NK-92 treated with Interleukin-12 subunit alpha and Interleukin-12 subunit beta, amount 100 ng/mL, for 24 hours (cell line): ENCODE measurements around the gene KLHL25.

ENCODE experiments used
- DNase-seq: peaks from one replicate; lab custom pipeline; 2025; lab: John Stamatoyannopoulos, UW

The KLHL25 gene

DNA sequence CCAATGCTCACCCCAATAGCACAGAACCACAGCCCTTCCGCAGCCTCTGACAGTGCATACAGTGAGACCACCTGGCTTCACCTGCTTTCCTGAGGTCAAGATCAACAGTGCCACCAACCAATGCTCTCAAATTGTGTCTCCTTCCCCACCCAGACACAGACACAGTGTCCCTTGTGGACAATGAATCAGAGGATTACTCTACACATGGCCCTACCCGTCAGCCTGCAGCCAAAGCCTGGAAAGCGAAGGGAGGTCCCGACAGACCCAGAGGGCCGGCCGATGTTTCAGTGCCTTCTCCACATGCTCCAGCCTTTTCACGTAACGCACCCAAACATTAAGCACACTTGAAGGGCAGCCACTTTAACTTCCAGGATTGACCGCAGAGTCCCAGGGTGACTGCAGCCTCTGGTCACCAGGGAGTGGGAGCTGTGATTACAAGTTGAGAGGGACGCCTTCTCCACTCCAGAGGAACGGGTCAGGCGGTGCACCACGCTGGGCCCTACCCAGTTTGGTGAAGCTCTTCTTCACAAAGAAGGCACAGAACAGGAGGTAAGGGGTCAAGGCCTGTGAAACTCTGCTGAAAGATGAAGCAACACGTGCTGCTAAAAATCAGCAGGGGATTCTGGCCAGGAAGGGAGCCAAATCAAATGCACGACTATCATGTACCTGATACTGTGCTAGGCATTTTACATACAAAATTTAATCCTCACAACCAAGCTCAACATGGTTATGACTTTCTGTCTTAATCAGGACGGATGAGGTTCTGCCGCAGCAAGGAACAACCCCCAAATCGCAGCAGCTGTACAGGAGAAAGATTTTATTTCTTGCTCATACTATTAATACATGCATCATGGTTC is 17.2 kb downstream of the KLHL25 start:
- DNase-seq, result no peak

DNA sequence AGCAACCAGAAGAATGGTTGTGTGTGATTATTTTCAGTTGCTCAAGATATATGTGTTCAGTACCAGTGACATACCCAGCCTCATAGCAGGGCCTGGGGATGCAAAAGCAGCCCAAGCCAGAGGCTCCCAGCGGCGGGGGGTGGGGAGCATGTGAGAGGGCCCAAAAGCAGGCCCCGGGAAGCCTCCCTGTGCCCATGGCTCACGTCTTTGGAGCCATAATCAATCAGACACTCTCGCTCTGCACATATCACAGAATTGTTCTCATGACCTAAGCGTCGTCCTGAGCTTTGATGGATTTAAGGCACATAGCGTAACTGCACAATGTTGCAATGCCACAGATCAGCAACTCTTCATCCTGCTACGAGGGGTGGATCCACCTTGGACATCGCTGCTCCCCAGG is 20.8 kb downstream of the KLHL25 start:
- no peak for DNase-seq

- DNase-seq, result no peak
Measured at GRCh38 chr15:85773249-85773648, 21.5 kb downstream of the KLHL25 start.

DNA sequence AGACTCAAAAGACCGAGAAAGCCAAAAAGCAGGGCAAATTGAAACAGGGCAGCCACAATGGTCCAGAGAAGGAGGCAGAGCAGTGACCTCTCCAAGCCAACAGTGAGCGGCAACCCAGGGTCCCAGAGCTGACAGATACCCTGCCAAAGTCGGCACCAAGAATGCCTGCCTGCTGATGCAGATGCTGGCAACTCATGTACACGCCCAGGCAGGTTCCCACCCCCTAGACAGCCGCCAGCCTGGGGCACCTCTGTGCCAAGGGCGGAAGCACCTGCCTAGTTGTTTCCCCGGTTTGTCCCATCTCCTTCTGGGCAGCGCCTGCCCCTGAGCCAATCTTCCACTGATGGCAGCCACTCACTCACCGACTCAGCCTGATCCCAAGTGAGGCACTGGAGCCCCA is 22.1 kb downstream of the KLHL25 start:
- no peak for DNase-seq

GRCh38 chr15:85771781-85772445 is 22.8 kb downstream of the KLHL25 start:
- no peak for DNase-seq

DNA sequence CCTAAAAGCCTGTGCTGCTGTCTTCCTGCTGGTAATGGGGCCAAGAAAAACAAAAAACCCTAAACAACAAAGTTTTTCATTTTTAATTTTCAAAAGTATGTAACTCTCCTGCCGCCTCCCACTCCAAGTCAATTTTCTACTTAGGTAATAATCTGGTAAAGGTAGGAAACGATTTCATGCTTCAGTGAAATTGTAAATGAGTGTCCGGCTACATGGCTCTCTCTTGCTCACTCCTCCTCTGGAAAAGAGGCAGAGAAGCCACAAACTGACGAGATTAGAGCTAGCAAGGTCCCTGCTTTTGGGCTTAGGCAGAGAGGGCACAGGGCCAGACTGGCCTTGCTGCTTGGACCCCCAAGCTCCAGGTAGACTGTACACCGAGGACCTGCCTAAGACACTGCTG is 23.5 kb downstream of the KLHL25 start:
- DNase-seq, result no peak

GRCh38 chr15:85770096-85771041 is 24.4 kb downstream of the KLHL25 start:
- DNase-seq, result no peak

- DNase-seq, result no peak
Measured at GRCh38 chr15:85769182-85769900, 25.4 kb downstream of the KLHL25 start.

DNA sequence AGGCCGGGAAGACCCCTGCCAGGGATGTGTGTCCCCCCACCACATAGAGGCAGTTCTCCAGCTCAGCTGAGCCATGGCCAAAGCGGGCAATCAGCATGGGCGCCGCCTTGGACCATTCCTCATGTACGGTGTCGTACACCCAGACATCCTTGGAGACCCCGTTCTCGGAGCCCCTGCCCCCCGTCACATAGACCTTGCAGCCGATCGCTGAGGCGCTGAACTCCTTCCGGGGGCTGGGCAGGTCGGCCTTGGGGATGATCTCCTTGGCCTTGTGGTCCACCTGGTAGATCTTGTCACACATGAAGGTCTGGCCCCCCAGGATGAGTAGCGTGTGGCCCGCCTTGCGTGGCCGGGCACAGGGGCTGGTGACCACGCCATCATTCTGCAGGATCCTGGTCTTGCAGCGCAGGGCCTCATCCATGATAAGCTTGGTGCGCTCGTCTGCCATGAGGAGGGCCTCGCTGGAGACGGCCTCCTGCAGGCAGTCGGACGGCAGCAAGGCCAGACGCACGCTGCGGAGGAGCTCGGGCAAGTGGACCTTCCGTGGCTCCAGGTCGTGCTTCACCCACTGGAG is 26.0 kb downstream of the KLHL25 start:
- DNase-seq, result no peak

DNA sequence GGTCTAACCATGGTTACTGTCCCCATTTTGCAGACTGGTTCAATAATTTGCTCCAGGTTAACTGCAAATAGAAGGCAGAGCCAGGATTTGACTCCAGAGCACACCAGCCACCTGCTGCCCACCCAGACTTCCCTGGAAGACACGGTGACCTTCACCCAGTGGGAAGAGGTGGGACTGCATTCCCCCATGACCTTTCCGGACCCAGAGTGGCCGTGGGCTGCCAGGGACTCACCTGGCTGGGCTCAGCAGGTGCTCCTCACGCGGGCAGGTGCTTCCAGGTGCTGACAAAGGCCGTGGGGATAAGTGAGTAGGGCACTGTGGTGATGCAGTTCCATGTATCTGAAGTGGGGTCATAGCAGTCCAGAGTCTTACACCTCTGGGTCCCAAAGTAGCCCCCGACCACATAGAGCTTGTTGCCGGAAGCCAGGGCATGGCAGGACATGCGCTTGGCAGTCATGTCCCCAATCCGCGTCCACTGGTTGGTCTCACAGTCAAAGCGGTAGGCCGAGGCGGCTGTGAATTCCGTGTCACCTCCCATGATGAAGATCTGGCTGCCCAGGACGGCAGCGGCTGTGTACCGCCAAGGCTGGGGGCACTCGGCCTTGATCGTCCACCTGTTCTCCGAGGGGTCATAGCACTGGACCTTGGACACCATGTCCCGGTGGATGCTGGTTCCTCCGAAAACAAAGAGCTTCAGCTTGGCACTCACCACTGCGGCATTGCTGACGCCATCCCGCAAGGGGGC is 26.8 kb downstream of the KLHL25 start:
- no peak for DNase-seq

DNA sequence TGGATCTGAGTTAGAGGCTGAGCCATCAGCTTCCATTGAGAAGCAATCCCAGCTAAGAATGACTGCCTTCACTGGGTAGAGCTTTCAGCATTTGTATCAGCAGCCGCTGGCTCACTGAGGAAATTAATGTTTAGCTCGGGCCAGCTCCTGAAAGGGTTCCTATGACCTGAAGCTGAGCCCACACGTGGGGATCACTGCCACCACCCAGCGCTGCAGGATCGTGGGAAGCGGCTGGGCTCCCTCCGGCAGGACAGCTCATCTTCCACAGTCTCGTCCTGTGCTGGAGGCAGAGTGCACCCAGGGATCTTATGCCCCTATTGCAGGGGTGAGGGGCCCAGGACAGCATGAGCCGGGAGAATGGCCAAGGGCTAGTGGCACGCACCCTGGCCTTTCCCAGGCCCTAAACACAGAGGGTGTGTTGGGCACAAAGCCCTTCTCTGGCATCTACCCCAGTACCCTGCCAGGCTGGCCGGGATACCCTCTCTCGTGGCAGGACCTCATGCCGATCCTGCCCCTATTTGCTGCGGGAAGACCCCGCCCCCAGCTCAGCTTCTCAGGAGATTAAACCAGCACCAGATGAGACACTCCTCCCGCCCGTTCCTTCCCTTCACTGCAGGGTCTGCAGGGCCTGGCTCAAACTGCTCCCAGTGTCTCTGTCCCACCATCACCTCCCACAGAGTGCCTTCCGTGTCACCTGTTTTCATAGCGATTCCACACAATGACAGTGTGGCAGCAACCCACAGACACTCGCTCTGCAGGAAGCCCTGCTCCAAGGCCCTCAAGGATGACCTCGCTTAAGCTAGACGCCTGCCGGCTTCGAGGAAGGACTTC is 28.5 kb downstream of the KLHL25 start:
- DNase-seq, result no peak

DNA sequence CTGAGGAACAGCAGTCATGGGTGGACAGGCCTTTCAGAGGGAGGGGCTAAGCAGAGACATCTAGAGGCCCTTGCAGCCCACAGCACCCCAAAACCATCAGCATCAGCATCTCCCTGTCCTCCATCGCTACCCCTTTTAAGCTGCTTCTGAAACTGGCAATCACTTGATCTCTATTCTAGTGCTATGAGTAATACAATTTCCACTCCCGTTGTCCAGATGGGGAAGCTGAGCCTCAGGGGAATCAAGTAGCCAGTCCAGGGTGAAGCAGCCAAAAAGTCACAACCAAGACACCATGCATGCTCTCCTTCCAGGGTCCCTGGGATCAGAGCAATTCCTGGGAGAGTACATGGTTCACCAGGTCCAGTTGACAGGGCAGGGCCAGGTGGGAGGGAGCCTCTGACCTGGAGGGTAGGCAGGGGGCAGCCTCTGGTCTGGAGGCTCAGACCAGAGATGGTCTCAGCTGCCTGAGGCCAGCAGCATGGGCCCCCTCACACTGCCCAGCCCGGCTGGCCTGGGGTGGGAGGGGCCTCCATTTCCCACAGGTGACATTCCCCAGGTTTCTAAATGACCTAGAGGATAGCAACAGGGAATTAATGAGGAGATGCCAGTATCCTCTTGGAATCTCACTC is 30.0 kb downstream of the KLHL25 start:
- DNase-seq, result no peak

GRCh38 chr15:85763673-85764633 is 30.8 kb downstream of the KLHL25 start:
- DNase-seq, result no peak

GRCh38 chr15:85763157-85763556 is 31.6 kb downstream of the KLHL25 start:
- DNase-seq, result no peak

DNA sequence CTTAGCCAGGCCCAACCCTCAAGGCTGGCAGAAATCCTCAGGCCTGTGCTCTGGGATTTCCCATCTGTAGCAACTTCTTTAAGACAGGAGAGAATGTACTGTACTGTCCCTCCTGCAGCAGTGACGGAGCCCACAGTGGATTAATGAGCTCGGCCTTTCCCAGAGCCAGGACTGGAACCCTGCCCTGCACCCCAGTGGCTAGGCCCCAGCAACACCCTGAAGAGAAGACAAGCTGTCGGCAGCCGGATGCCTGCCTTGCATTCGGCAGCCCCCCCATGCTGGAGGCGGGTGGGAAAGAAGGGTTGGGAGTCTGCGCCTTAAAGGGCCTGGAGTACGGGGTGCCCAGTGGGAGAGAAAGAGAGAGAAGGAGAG is 32.0 kb downstream of the KLHL25 start:
- DNase-seq, result no peak

DNA sequence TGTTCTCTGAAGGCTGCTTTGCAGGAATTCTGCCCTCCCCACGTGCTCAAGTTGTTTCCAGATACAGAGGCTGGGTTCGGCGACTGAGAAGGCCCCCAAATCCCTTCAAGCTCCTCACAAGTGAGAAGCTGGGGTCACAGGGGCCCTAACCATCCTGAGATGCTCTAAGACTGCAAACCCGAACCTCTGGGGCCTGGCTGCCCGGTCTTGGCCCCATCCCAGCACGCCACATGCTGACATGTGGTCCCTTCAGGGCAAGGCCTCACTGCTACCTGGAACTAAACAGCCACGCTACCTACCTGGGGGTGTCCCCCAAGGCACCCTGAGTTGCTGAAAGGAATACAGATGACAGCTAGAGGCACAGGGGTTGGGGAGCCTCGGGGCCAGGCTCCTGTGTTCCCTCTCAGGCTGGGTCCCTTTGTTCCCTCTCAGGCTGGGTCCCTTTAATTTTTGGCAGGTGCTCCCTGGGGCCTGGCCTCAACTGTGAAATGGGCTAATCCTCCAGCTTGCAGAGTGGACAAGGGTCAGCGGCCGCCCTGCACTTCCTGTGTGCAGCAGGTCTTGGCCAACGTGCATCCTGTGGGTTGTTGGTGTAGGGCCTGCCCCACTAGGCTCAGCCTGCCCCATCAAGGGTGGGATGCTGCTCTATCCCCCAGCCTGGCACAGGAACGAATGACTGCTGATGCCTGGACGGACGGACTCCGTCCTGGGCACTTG is 32.5 kb downstream of the KLHL25 start:
- DNase-seq, result no peak

DNA sequence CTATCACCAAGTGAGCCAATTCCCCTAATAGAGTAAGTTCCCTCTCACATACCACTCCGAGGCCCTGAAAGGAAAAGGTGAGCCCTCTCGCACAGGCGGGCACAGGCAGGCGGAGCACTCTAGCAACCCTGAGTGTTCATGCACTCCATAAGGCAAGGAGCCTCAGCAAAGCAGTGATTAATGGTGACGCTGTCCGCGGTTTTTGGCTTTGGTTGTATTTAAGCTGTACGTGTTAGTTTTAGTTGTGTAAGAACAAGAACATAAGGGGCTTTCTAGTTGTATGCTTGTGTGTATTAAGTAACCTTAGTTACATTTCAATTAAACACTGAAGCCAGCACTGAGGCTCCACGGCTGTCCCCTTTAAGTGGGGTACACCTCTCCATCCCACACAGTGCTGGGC is 33.1 kb downstream of the KLHL25 start:
- DNase-seq, result no peak
